SK-N-SH (cell line): ENCODE measurements around the gene FYN. TPM values are rescaled to one million over a fixed set of nuclear protein-coding genes. Genes with fewer than 3 reads are reported as not detected.
A peak's percentile ranks its signal among the peaks of the same experiment; 100 is the strongest.

ENCODE experiments used
- CTCF ChIA-PET: fragments of 300-600, 350-600 bp; formaldehyde crosslinking; extraction: SDS; loops from one replicate; lab custom pipeline; 2021; lab: Yijun Ruan, JAX
- POLR2A ChIA-PET: fragments of 350-600 bp; sonication (Branson Sonifier 250); formaldehyde crosslinking; extraction: SDS; loops from one replicate; lab custom pipeline; 2020; ENCODE audit warnings: antibody characterized with exemption, inconsistent platforms; lab: Yijun Ruan, JAX
- DNase-seq: peaks from one replicate; pipeline ENCODE4 v3.0.0; 2012
- H2AFZ ChIP-seq: fragments of 200-600 bp; sonication (generic); 2 replicates; pipeline ENCODE4 v1.8.1; 2016; ENCODE audit warnings: antibody characterized with exemption, mild to moderate bottlenecking, low read depth
- H3F3A ChIP-seq: fragments of 200-600 bp; sonication (generic); replicated peaks from 2 replicates; pipeline ENCODE3; 2016; ENCODE audit warnings: antibody characterized with exemption, mild to moderate bottlenecking; ENCODE audit not compliant: insufficient read depth
- H3K27ac ChIP-seq, 2 experiments: fragments of 200-500 bp in 1 of 2; fragments of 200-600 bp in 1 of 2; sonication (Bioruptor generic) in 1 of 2; sonication (generic), shearing (Covaris generic) in 1 of 2; 2 replicates each; pipeline versions ENCODE4 v1.5.1 to v1.6.1; 2014 to 2016; ENCODE audit warnings: low read depth in 2 of 2, inconsistent platforms in 1 of 2, low read length in 1 of 2, mild to moderate bottlenecking in 1 of 2, mixed read lengths in 1 of 2
- H3K27me3 ChIP-seq: fragments of 200-600 bp; sonication (generic), shearing (Covaris generic); 2 replicates; pipeline ENCODE4 v1.6.1; 2016; ENCODE audit warnings: mixed run types; ENCODE audit not compliant: insufficient read depth
- H3K36me3 ChIP-seq, 2 experiments: fragments of 200-500 bp in 1 of 2; fragments of 200-600 bp in 1 of 2; sonication (Bioruptor generic) in 1 of 2; sonication (generic) in 1 of 2; replicated peaks in 1 of 2; 2 replicates each; pipeline versions ENCODE3 to v1.5.1; 2014 to 2016; ENCODE audit warnings: low read length in 1 of 2, mild to moderate bottlenecking in 1 of 2; ENCODE audit not compliant: insufficient read depth in 2 of 2, control insufficient read depth in 1 of 2
- H3K4me1 ChIP-seq, 2 experiments: fragments of 200-500 bp in 1 of 2; fragments of 200-600 bp in 1 of 2; sonication (Bioruptor generic) in 1 of 2; sonication (generic), shearing (Covaris generic) in 1 of 2; 2 replicates each; pipeline versions ENCODE4 v1.5.1 to v1.6.1; 2014 to 2016; ENCODE audit warnings: low read depth in 1 of 2, low read length in 1 of 2, mixed run types in 1 of 2; ENCODE audit not compliant: insufficient read depth in 2 of 2, control insufficient read depth in 1 of 2
- H3K4me2 ChIP-seq: fragments of 200-600 bp; sonication (generic), shearing (Covaris generic); 2 replicates; pipeline ENCODE4 v1.6.1; 2017; ENCODE audit warnings: mixed run types
- H3K4me3 ChIP-seq, 2 experiments: fragments of 200-500 bp in 1 of 2; fragments of 200-600 bp in 1 of 2; sonication (Bioruptor generic) in 1 of 2; sonication (generic), shearing (Covaris generic) in 1 of 2; 2 replicates each; pipeline versions ENCODE4 v1.5.1 to v1.8.1; 2014 to 2016; ENCODE audit warnings: low read depth in 2 of 2, inconsistent platforms in 1 of 2, low read length in 1 of 2, mild to moderate bottlenecking in 1 of 2, mixed read lengths in 1 of 2, moderate library complexity in 1 of 2
- H3K79me2 ChIP-seq: fragments of 200-600 bp; sonication (generic); 2 replicates; pipeline ENCODE4 v1.8.1; 2017; ENCODE audit warnings: mild to moderate bottlenecking; ENCODE audit not compliant: insufficient read depth
- H3K9ac ChIP-seq: fragments of 200-600 bp; sonication (generic); 2 replicates; pipeline ENCODE4 v1.6.1; 2017; ENCODE audit warnings: mixed run types
- H3K9me2 ChIP-seq: fragments of 200-600 bp; sonication (generic); 2 replicates; pipeline ENCODE4 v1.6.1; 2017; ENCODE audit warnings: mixed run types
- H3K9me3 ChIP-seq: fragments of 200-600 bp; sonication (generic); 2 replicates; pipeline ENCODE4 v1.6.1; 2017; ENCODE audit warnings: mixed run types, mild to moderate bottlenecking, moderate library complexity
- H4K20me1 ChIP-seq: fragments of 200-600 bp; sonication (generic); 2 replicates; pipeline ENCODE4 v1.6.1; 2017; ENCODE audit warnings: mild to moderate bottlenecking, mixed run types; ENCODE audit not compliant: insufficient read depth
- CHD2 ChIP-seq: fragments of 150-350 bp; IDR thresholded peaks from 2 replicates; pipeline ENCODE4 v1.6.1; 2018; ENCODE audit warnings: low read length; ENCODE audit not compliant: partially characterized antibody
- ELF1 ChIP-seq: IDR thresholded peaks from 2 replicates; pipeline ENCODE4 v1.4.0; 2012
- EP300 ChIP-seq, 2 experiments: IDR thresholded peaks; 2 replicates each; pipeline versions ENCODE4 v1.4.0 to v1.6.1; 2012; ENCODE audit warnings: borderline replicate concordance in 1 of 2, low read depth in 1 of 2, low read length in 1 of 2
- FOSL2 ChIP-seq: IDR thresholded peaks from 2 replicates; pipeline ENCODE4 v1.4.0; 2012; ENCODE audit warnings: low read depth, mild to moderate bottlenecking, moderate library complexity, borderline replicate concordance
- FOXJ3 ChIP-seq: sonication (generic); formaldehyde crosslinking; IDR thresholded peaks from 2 replicates; pipeline ENCODE4 v1.5.1; 2020; ENCODE audit warnings: mild to moderate bottlenecking, missing genetic modification reagents
- FOXM1 ChIP-seq: IDR thresholded peaks from 2 replicates; pipeline ENCODE4 v1.4.0; 2012; ENCODE audit warnings: low read depth, mild to moderate bottlenecking
- GATA2 ChIP-seq: sonication (generic); formaldehyde crosslinking; IDR thresholded peaks from 2 replicates; pipeline ENCODE4 v1.5.0; 2020; ENCODE audit warnings: mild to moderate bottlenecking, missing genetic modification reagents
- JUND ChIP-seq: IDR thresholded peaks from 2 replicates; pipeline ENCODE4 v1.4.0; 2012
- MEF2A ChIP-seq: IDR thresholded peaks from 2 replicates; pipeline ENCODE4 v1.4.0; 2012; ENCODE audit warnings: low read depth, borderline replicate concordance
- NFIC ChIP-seq: IDR thresholded peaks from 2 replicates; pipeline ENCODE4 v1.4.0; 2012; ENCODE audit warnings: borderline replicate concordance
- NRF1 ChIP-seq: IDR thresholded peaks from 2 replicates; pipeline ENCODE4 v1.6.1; 2012; ENCODE audit warnings: low read depth, mild to moderate bottlenecking, low read length
- POLR2AphosphoS5 ChIP-seq: IDR thresholded peaks from 2 replicates; pipeline ENCODE4 v1.6.1; 2012; ENCODE audit warnings: low read depth, low read length
- RAD21 ChIP-seq: IDR thresholded peaks from 2 replicates; pipeline ENCODE4 v1.6.1; 2012; ENCODE audit warnings: mild to moderate bottlenecking, low read length
- RFX5 ChIP-seq: IDR thresholded peaks from 2 replicates; pipeline ENCODE4 v1.6.1; 2012; ENCODE audit warnings: mild to moderate bottlenecking, improper control_type of control experiment, low read length
- RXRA ChIP-seq: IDR thresholded peaks from 2 replicates; pipeline ENCODE4 v1.4.0; 2012; ENCODE audit warnings: low read depth, mild to moderate bottlenecking, borderline replicate concordance
- TCF12 ChIP-seq: IDR thresholded peaks from 2 replicates; pipeline ENCODE4 v1.4.0; 2012
- YY1 ChIP-seq: IDR thresholded peaks from 2 replicates; pipeline ENCODE4 v1.4.0; 2012; ENCODE audit warnings: low read depth, mild to moderate bottlenecking
- WGBS: methylation state at CpG from one replicate; pipeline ENCODE4 v1.1.6; 2017; ENCODE audit warnings: low lambda C conversion rate; 5-methylcytosine and 5-hydroxymethylcytosine counted together
- polyA plus RNA-seq, 3 experiments: library from polyadenylated mRNA; depleted of rRNA; stranded (reverse); fragments of >200 nt; gene quantifications; 2 replicates each; pipeline ENCODE4 v1.2.3, GENCODE V29; 2012
- TF ChIP-seq, protein P1 (sequence below): IDR thresholded peaks from 2 replicates; pipeline ENCODE4; 2012
- TF ChIP-seq, protein P2 (sequence below): IDR thresholded peaks from 2 replicates; pipeline ENCODE4 v1.4.0; 2012; ENCODE audit warnings: low read depth, borderline replicate concordance

Gene FYN
- polyA plus RNA-seq, 1 of the 3 experiments (the other 2 are of a cell fraction) = 31.0 TPM

DNA sequence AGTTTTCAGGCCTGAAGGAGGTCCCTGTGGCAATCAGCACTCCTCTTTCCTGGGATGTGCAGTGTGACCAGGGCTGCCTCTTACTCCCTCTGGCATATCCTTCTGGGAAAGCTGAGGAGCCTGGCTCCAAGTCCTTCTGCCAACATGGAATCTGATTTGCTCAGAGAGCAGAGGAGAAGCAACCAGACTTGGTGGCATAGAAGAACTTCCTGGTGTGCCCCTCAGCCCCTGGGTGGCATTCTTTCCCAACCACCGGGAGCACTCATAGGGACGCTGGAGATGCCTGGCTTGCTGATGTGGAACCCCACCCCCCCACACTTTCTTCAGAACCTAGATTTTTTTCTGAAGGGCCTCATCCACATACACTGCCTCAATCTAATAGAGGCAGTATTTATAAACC, 160.0 kb downstream of the FYN start:
- Histone ChIP-seq H4K20me1 (no peaks in the 10 kb centered on the region), H3F3A (no peaks in the 10 kb centered on the region), H3K27ac (no peak overlapping the region; a peak in 1 of 4 replicates), H2AFZ (no peak overlapping the region), H3K79me2 (no peaks in the 10 kb centered on the region), H3K9ac (no peak overlapping the region), H3K9me2 (no peaks in the 10 kb centered on the region), H3K4me2 (no peak overlapping the region), H3K27me3 (no peaks in the 10 kb centered on the region), H3K4me1 (peaks cover 5 to 27% of the 10 kb centered on the region in 2 experiments; a peak in 2 of 4 replicates), H3K4me3 (no peak overlapping the region), H3K36me3 (peaks cover 3 to 8% of the 10 kb centered on the region in 2 experiments), H3K9me3 (no peaks in the 10 kb centered on the region)
- TF ChIP-seq, protein P1, sequence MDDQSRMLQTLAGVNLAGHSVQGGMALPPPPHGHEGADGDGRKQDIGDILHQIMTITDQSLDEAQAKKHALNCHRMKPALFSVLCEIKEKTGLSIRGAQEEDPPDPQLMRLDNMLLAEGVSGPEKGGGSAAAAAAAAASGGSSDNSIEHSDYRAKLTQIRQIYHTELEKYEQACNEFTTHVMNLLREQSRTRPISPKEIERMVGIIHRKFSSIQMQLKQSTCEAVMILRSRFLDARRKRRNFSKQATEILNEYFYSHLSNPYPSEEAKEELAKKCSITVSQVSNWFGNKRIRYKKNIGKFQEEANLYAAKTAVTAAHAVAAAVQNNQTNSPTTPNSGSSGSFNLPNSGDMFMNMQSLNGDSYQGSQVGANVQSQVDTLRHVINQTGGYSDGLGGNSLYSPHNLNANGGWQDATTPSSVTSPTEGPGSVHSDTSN = no peak
- no peak for TF ChIP-seq MEF2A
- TF ChIP-seq RAD21 = 0 out of 2 replicates have a peak, but pooled peaks have one; percentile 6
- no peak for DNase-seq
- CTCF ChIA-PET = interaction anchor here (1.1 to 5.7 kb wide), 4 partner anchors 9 to 449 kb away, joined by 4 to 65 read pairs (median 6); no protein-coding TSS in a partner anchor
- 100% methylated on average over 2 of the region's 2 CpGs for WGBS
- POLR2A ChIA-PET = no interaction called here

DNA sequence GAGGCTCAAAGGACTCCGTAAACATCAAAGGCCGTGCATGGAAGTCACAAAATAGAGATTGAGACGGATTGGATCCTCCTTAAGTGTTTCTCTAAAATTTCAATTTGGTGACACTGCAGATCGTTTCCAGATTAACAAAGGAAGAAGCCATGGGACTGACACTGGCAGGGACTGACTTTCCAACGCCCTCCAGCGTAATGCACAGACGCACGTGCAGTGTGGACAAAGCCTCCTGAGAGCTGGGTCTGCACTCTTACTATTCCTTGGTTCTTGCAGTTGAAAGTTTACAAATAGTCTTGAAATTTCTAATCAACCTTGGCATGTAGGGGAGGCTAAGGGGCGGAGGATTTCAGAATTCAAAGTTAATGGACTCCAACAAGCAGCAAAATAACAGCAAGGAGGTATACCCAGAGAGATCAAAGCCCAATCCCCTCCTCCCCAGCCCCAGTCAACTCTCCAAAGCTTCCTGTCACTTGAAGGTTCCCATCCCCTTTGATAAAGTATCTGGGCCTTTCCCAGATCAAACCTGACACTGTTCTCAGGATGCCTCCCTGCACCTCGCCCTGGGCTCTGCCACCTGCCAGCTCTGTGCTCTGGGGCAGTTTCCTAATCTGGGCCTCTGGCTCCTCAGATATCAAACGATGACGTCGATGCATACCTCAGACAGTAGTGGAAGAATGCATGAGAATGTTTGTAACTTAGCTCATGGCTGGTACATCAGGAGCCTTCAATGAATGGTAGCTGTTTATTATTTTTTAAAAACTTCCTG, 161.1 kb downstream of the FYN start:
- 89% methylated on average over 13 of the region's 13 CpGs for WGBS
- Histone ChIP-seq H3K9me2 (no peaks in the 10 kb centered on the region), H3K9ac (no peak overlapping the region), H3K79me2 (no peaks in the 10 kb centered on the region), H2AFZ (no peak overlapping the region), H3K27me3 (no peaks in the 10 kb centered on the region), H3K36me3 (peaks cover 0 to 8% of the 10 kb centered on the region in 2 experiments), H3F3A (no peaks in the 10 kb centered on the region), H3K4me1 (peaks cover 5 to 27% of the 10 kb centered on the region in 2 experiments; a peak in 2 of 4 replicates), H3K27ac (peak overlapping the region in 1 of 2 experiments; percentile 39; a peak in 1 of 4 replicates), H3K4me3 (no peak overlapping the region), H3K9me3 (no peaks in the 10 kb centered on the region), H3K4me2 (no peak overlapping the region), H4K20me1 (no peaks in the 10 kb centered on the region)
- no peak for DNase-seq
- CTCF ChIA-PET = interaction anchor here (1.0 to 5.7 kb wide), 5 partner anchors 10 to 450 kb away, joined by 3 to 65 read pairs (median 4); no protein-coding TSS in a partner anchor
- TF ChIP-seq, protein P1 = no peak
- no peak for TF ChIP-seq RXRA
- no peak for TF ChIP-seq RFX5
- TF ChIP-seq NFIC = no peak
- no peak for TF ChIP-seq EP300 (IDR thresholded peaks at IDR 0.05; ENCODE audit: borderline replicate concordance in 1 of 2, low read depth in 1 of 2, low read length in 1 of 2)
- no peak for TF ChIP-seq FOXM1
- no peak for TF ChIP-seq JUND
- TF ChIP-seq FOSL2 = no peak
- no peak for TF ChIP-seq NRF1
- no peak for TF ChIP-seq CHD2
- no peak for TF ChIP-seq POLR2AphosphoS5
- TF ChIP-seq TCF12 = no peak
- no peak for TF ChIP-seq ELF1
- no peak for TF ChIP-seq GATA2 (CRISPR knock-in tag)
- TF ChIP-seq YY1 = no peak
- TF ChIP-seq FOXJ3 = no peak
- TF ChIP-seq MEF2A = no peak
- TF ChIP-seq, protein P2, sequence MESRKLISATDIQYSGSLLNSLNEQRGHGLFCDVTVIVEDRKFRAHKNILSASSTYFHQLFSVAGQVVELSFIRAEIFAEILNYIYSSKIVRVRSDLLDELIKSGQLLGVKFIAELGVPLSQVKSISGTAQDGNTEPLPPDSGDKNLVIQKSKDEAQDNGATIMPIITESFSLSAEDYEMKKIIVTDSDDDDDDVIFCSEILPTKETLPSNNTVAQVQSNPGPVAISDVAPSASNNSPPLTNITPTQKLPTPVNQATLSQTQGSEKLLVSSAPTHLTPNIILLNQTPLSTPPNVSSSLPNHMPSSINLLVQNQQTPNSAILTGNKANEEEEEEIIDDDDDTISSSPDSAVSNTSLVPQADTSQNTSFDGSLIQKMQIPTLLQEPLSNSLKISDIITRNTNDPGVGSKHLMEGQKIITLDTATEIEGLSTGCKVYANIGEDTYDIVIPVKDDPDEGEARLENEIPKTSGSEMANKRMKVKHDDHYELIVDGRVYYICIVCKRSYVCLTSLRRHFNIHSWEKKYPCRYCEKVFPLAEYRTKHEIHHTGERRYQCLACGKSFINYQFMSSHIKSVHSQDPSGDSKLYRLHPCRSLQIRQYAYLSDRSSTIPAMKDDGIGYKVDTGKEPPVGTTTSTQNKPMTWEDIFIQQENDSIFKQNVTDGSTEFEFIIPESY = no peak
- POLR2A ChIA-PET = interaction anchor here (0.6 kb wide), 1 partner anchor 1146 kb away, joined by 3 read pairs; no protein-coding TSS in a partner anchor
